H9 (cell line): Measurements from ENCODE around the gene DNAJC17. TPM values are rescaled to one million over a fixed set of nuclear protein-coding genes. Genes with fewer than 3 reads are reported as not detected.

ENCODE experiments used
- DNase-seq: peaks from one replicate; pipeline ENCODE4 v3.0.0-alpha.2; 2017
- H2AFZ ChIP-seq: one replicate; pipeline ENCODE4 v1.6.1; 2013; ENCODE audit warnings: mild to moderate bottlenecking, low read length, control low read depth, moderate library complexity
- H2AK5ac ChIP-seq: 2 replicates; pipeline ENCODE4 v1.6.1; 2013; ENCODE audit warnings: low read length, control low read depth, mixed read lengths; ENCODE audit not compliant: insufficient read length
- H2BK120ac ChIP-seq: one replicate; pipeline ENCODE4 v1.6.1; 2013; ENCODE audit warnings: low read depth, mild to moderate bottlenecking, low read length, control low read depth, inconsistent platforms; ENCODE audit not compliant: poor library complexity, severe bottlenecking
- H2BK12ac ChIP-seq: 2 replicates; pipeline ENCODE4 v1.6.1; 2013; ENCODE audit warnings: low read length, control low read depth, mixed read lengths, low read depth; ENCODE audit not compliant: insufficient read length
- H2BK15ac ChIP-seq: 2 replicates; pipeline ENCODE4 v1.6.1; 2013; ENCODE audit warnings: low read depth, low read length, control low read depth
- H2BK20ac ChIP-seq: one replicate; pipeline ENCODE4 v1.6.1; 2013; ENCODE audit warnings: low read depth, mild to moderate bottlenecking, low read length, control low read depth, inconsistent platforms; ENCODE audit not compliant: poor library complexity, severe bottlenecking
- H2BK5ac ChIP-seq: 2 replicates; pipeline ENCODE4 v1.6.1; 2013; ENCODE audit warnings: low read length, control low read depth, mixed read lengths; ENCODE audit not compliant: insufficient read length
- H3K14ac ChIP-seq: 2 replicates; pipeline ENCODE4 v1.6.1; 2013; ENCODE audit warnings: low read length, control low read depth; ENCODE audit not compliant: insufficient read depth
- H3K18ac ChIP-seq: 2 replicates; pipeline ENCODE4 v1.6.1; 2013; ENCODE audit warnings: low read depth, mild to moderate bottlenecking, mixed read lengths, low read length, control low read depth; ENCODE audit not compliant: insufficient read length
- H3K23ac ChIP-seq: 2 replicates; pipeline ENCODE4 v1.6.1; 2013; ENCODE audit warnings: low read length, control low read depth, mixed read lengths, low read depth; ENCODE audit not compliant: insufficient read length
- H3K23me2 ChIP-seq: 2 replicates; pipeline ENCODE4 v1.6.1; 2013; ENCODE audit warnings: low read depth, mild to moderate bottlenecking, mixed read lengths, low read length, control low read depth; ENCODE audit not compliant: insufficient read length, poor library complexity, severe bottlenecking
- H3K27ac ChIP-seq: 2 replicates; pipeline ENCODE4 v1.5.1; 2013; ENCODE audit warnings: low read length, control low read depth, mixed read lengths, low read depth; ENCODE audit not compliant: insufficient read length
- H3K27me3 ChIP-seq: 2 replicates; pipeline ENCODE4 v1.6.1; 2013; ENCODE audit warnings: low read length, control low read depth, inconsistent platforms; ENCODE audit not compliant: insufficient read depth
- H3K4ac ChIP-seq: 2 replicates; pipeline ENCODE4 v1.6.1; 2013; ENCODE audit warnings: low read depth, mild to moderate bottlenecking, control low read depth, inconsistent platforms, low read length, moderate library complexity
- H3K4me1 ChIP-seq: 2 replicates; pipeline ENCODE4 v1.6.1; 2013; ENCODE audit warnings: low read length, control low read depth, inconsistent platforms; ENCODE audit not compliant: insufficient read depth
- H3K4me2 ChIP-seq: 2 replicates; pipeline ENCODE4 v1.6.1; 2013; ENCODE audit warnings: low read length, control low read depth, mixed read lengths; ENCODE audit not compliant: insufficient read length, insufficient read depth
- H3K56ac ChIP-seq: 2 replicates; pipeline ENCODE4 v1.6.1; 2013; ENCODE audit warnings: low read depth, mild to moderate bottlenecking, mixed read lengths, low read length, control low read depth; ENCODE audit not compliant: insufficient read length
- H3K79me1 ChIP-seq: 2 replicates; pipeline ENCODE4 v1.6.1; 2013; ENCODE audit warnings: low read depth, mild to moderate bottlenecking, moderate library complexity, low read length, control low read depth, inconsistent platforms; ENCODE audit not compliant: insufficient read depth, poor library complexity, severe bottlenecking
- H3K79me2 ChIP-seq: 2 replicates; pipeline ENCODE4 v1.6.1; 2013; ENCODE audit warnings: low read length, control low read depth, inconsistent platforms; ENCODE audit not compliant: insufficient read depth
- H3K9ac ChIP-seq: 2 replicates; pipeline ENCODE4 v1.6.1; 2013; ENCODE audit warnings: low read length, control low read depth, mixed read lengths; ENCODE audit not compliant: insufficient read length; ENCODE audit errors: extremely low read depth
- H3K9me3 ChIP-seq: one replicate; pipeline ENCODE4 v1.6.1; 2013; ENCODE audit warnings: low read depth, low read length, inconsistent platforms; ENCODE audit not compliant: control insufficient read depth
- H3T11ph ChIP-seq: one replicate; pipeline ENCODE4 v1.6.1; 2013; ENCODE audit warnings: mild to moderate bottlenecking, low read length, control low read depth, inconsistent platforms
- H4K20me1 ChIP-seq: one replicate; pipeline ENCODE4 v1.6.1; 2013; ENCODE audit not compliant: control insufficient read depth, insufficient read length, insufficient read depth
- H4K5ac ChIP-seq: 2 replicates; pipeline ENCODE4 v1.6.1; 2013; ENCODE audit warnings: low read depth, mild to moderate bottlenecking, mixed read lengths, low read length, control low read depth; ENCODE audit not compliant: insufficient read length
- H4K8ac ChIP-seq: replicated peaks from 2 replicates; pipeline ENCODE4 v1.6.1; 2013; ENCODE audit warnings: low read length, control low read depth, mixed read lengths, low read depth; ENCODE audit not compliant: insufficient read length
- H4K91ac ChIP-seq: 2 replicates; pipeline ENCODE4 v1.6.1; 2013; ENCODE audit warnings: low read depth, mild to moderate bottlenecking, moderate library complexity, mixed read lengths, low read length, control low read depth; ENCODE audit not compliant: insufficient read length
- H3K27ac Mint-ChIP-seq, 3 experiments: 2 replicates in 2 of 3; 3 replicates in 1 of 3; pipeline ENCODE4 v1.8.0; 2020 to 2021; ENCODE audit warnings: mixed read lengths in 3 of 3, mild to moderate bottlenecking in 1 of 3, moderate library complexity in 1 of 3
- H3K27me3 Mint-ChIP-seq: 2 replicates; pipeline ENCODE4 v1.8.0; 2021; ENCODE audit warnings: low read depth, mild to moderate bottlenecking, moderate library complexity, mixed read lengths
- H3K36me3 Mint-ChIP-seq, 3 experiments: 2 replicates in 2 of 3; 3 replicates in 1 of 3; pipeline ENCODE4 v1.8.0; 2020 to 2021; ENCODE audit warnings: low read depth in 3 of 3, mixed read lengths in 3 of 3; ENCODE audit not compliant: insufficient read depth in 1 of 3
- H3K4me1 Mint-ChIP-seq, 2 experiments: 2 replicates each; pipeline ENCODE4 v1.8.0; 2020; ENCODE audit warnings: mixed read lengths in 2 of 2
- H3K4me3 Mint-ChIP-seq, 2 experiments: 2 replicates in 1 of 2; 3 replicates in 1 of 2; pipeline ENCODE4 v1.8.0; 2020 to 2021; ENCODE audit warnings: mild to moderate bottlenecking in 2 of 2, mixed read lengths in 2 of 2, moderate library complexity in 1 of 2
- H3K9me3 Mint-ChIP-seq, 2 experiments: 2 replicates in 1 of 2; 3 replicates in 1 of 2; pipeline ENCODE4 v1.8.0; 2020; ENCODE audit warnings: mild to moderate bottlenecking in 2 of 2, mixed read lengths in 2 of 2, moderate library complexity in 1 of 2
- CTCF ChIP-seq: fragments of 200-600 bp; sonication (generic); conservative IDR thresholded peaks from 3 replicates; pipeline ENCODE4 v1.8.0; 2021; ENCODE audit warnings: antibody characterized with exemption, mild to moderate bottlenecking
- WGBS: extraction: QIAGEN DNeasy Blood & Tissue Kit; methylation state at CpG from one replicate; pipeline ENCODE4 v1.1.7; 2013; ENCODE audit warnings: missing lambda C conversion rate, low lambda C conversion rate, mixed read lengths; ENCODE audit not compliant: insufficient read length; ENCODE audit errors: extremely low coverage; 5-methylcytosine and 5-hydroxymethylcytosine counted together
- total RNA-seq: library from RNA; stranded (reverse); gene quantifications from 2 replicates; pipeline ENCODE4 v1.2.1, GENCODE V29; 2021

Gene DNAJC17
- total RNA-seq, 1 experiment from 2014 or later = 38.3 TPM

GRCh38 chr15:40759961-40760360 lies 47.3 kb downstream of the DNAJC17 start:
- Mint-ChIP-seq H3K27ac (peak overlapping the region in 1 of 3 experiments; percentile 50; a peak in 1 of 7 replicates), H3K4me3 (no peak overlapping the region), H3K27me3 (peaks cover 9% of the 10 kb centered on the region; the same call in 1 of the 2 replicates), H3K9me3 (no peaks in the 10 kb centered on the region), H3K4me1 (peaks cover 14 to 21% of the 10 kb centered on the region in 2 experiments), H3K36me3 (no peaks in the 10 kb centered on the region; a peak in 1 of 7 replicates)
- DNase-seq = no peak
- Histone ChIP-seq H2BK5ac (no peak overlapping the region), H2AFZ (no peak overlapping the region), H2BK15ac (no peak overlapping the region), H4K8ac (no peak overlapping the region), H3K14ac (no peak overlapping the region), H3K27ac (no peak overlapping the region), H2AK5ac (no peak overlapping the region), H3K23ac (no peak overlapping the region), H3K9ac (no peak overlapping the region), H2BK20ac (no peak overlapping the region), H3K23me2 (no peaks in the 10 kb centered on the region), H3K79me2 (no peaks in the 10 kb centered on the region), H2BK12ac (no peak overlapping the region), H3K4me1 (no peaks in the 10 kb centered on the region), H3K4me2 (no peak overlapping the region), H4K91ac (no peak overlapping the region), H3T11ph (no peak overlapping the region), H3K27me3 (no peaks in the 10 kb centered on the region), H4K20me1 (no peaks in the 10 kb centered on the region), H3K18ac (no peak overlapping the region), H3K4ac (no peak overlapping the region), H3K56ac (no peak overlapping the region), H4K5ac (no peak overlapping the region), H2BK120ac (no peak overlapping the region), H3K9me3 (no peaks in the 10 kb centered on the region), H3K79me1 (no peaks in the 10 kb centered on the region)
- no CpG with 5 or more reads among the region's 5 CpGs for WGBS
- no peak for TF ChIP-seq CTCF
